GM19468 (cell line): Measurements from ENCODE around the gene HNF1B.
"Not testable (repeated sequence)": the region's sequence is repeated elsewhere in the genome, so short reads cannot be mapped to it uniquely, and the experiment has no call there.

Source experiments
- ATAC-seq: cut with Tn5 transposase; IDR thresholded peaks from one replicate; pipeline ENCODE4 v1.9.1; 2021; ENCODE audit warnings: mild to moderate bottlenecking, moderate library complexity, moderate number of reproducible peaks; ENCODE audit not compliant: unreplicated experiment; ENCODE audit errors: extremely low read depth

The HNF1B gene

GRCh38 chr17:37710344-37710886, 34.4 kb downstream of the HNF1B start:
- no peak for ATAC-seq

- ATAC-seq, result no peak
These were observed 36.1 kb downstream of the HNF1B start for GRCh38 chr17:37708616-37709212.

DNA sequence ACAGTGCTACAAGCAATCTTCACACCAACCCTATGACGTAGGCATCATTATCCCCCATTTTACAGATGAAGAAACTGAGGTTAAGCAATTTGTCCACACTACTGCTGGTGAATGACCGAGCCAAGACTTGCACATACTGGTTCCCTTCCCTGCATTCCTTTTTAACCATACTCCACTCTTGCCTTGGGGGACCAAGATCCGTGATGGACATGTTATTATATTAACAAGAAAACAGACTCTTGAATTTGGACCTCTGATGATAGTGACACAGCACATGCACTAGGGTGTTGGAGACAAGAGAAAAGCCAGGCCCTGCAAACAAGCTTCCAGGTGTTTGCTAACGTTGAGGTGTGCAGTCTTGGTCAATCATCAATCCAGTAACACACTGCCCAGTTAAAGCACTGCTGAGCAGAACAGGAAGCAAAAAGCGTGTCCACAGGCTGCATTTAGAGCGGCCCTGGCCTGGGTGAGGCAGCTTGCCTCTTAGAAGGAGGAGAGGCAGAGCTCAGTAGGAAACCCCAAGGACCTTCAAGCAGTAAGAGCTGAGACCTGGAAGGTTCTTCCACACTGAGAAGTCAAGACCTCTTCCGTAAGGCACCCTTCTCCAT, 36.7 kb downstream of the HNF1B start:
- ATAC-seq, result no peak

DNA sequence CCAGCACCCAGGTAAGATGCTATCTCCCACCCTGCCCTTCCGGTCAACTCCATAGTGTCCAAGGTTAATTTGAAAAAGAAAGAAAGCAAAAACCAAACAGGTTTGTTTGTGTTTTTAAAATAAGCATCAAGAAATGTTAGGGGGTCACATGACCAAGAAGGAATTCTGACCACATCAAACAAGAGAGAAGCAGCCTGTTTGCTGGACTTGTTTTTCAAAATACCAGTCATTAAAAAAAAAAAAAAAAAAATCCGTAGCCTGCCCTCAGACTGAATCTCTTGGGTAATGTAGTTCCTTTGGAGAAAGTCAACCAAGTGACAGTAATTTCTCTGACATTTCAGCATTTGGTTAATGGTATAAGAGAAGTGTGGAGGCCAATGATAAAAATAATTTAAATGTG, 38.4 kb downstream of the HNF1B start:
- ATAC-seq, result no peak

DNA sequence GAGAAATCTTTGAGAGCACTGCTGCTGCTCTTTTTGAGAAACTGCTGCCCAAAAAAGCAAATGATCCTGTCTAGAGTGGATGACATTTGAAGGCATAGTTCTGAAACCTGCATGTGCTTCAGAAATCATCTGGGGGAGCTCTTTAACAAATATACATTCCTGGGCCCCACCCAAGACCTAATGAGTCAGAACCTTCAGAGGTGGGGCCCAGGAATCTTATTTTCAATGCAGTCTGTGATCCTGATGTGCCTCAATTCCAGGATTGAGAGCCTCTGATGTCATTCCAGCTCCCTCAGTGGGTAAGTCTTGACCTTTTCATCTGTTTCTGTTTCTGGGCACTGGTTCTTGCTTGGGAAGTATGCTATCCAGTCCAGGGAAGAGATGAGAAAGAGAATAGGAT, 42.3 kb downstream of the HNF1B start:
- no peak for ATAC-seq

GRCh38 chr17:37701496-37701898, 43.4 kb downstream of the HNF1B start:
- ATAC-seq, result no peak

DNA sequence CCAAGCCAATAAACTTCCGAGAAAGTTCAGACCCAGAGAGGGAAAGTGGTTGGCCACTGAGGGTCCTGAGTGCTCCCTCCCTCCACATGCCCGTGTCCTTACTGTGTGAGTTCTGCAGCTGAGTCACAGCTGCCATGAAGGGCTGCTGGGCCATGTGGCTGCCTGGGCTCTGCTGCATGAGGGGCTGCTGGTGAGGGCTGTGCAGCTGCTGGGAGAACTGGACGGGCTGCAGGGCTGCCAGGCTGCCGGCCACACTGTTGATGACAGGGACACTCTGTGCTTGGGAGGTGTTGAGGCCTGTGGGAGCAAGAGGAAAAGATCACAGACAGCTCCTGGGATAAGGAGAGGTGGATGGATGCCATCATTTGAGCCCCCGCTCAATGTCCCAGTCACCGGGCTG, 44.0 kb downstream of the HNF1B start:
- ATAC-seq, result no peak

GRCh38 chr17:37699285-37699973, 45.4 kb downstream of the HNF1B start:
- ATAC-seq, result no peak

- ATAC-seq, result no peak
These were observed 46.0 kb downstream of the HNF1B start for GRCh38 chr17:37698911-37699255.

DNA sequence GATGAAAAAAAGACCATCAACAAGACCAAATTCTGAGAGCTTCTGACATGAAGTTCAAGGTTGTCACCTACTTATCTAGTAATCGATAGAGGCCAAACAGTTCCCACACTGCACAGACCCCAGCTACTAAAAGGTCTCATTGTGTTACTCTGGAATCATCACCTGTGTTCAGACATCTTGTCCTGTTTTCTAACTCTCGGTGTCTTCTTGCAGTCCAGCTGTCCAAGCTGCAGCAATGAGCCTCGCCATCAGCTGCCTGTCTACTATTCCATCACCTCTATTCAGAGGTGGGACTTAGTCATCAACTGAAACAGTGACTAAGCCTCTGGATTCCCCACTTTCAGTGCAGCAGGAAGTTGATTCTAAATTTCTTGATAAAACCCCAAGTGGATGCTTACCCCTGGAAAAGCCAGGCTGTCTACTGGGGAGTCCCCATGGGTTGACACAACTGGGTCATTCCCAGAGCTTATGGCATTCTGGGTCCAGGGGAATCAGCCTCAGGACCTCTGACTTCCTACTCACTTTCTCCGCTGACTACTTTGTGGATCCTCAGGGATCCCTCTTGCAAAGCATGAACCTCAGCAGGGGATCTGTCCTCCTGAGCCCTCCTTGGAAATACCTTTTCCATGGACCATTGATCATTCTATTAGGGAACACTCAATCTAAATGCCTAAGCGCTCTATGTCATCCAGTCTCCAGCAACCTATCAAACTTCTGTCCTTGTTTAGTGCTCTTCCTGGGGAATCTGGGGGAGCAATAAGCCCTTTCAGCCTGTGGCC, 46.5 kb downstream of the HNF1B start:
- ATAC-seq, result no peak

DNA sequence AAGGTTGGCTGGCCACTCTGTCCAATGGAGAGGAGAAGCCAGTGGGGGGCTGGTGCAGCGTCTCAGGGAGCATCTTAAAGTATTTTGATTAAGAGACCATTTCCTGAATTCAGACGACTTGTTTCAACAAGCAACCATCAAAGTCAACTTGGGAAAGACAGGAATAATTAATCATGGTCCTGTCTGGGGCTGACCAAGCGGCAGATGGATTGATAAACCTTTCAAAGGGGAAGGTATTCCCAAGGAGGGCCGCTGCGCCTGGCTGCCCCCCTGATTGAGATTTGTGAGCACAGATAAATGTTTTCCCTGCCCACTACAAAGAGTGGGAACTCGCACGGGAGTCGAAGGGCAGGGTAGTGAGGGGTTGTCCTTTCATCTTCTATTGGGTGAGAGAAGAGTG, 47.5 kb downstream of the HNF1B start:
- ATAC-seq, result no peak

DNA sequence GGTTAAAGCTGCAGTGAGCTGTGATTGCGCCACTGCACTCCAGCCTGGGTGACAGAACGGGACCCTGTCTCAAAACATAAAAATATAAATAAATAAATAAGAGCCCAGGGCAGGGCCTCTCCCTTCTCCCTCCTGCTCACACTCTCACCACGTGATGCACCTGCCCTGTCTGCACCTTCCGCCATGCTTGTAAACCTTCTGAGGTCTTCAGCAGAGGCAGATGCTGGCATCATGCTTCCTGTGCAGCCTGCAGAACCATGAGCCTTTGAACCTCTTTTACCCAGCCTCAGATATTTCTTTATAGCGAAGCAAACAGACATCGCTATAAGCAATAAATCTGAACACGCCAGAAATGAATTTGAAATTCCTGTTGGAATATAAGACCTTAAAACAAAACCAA, 48.5 kb downstream of the HNF1B start:
- no peak for ATAC-seq

DNA sequence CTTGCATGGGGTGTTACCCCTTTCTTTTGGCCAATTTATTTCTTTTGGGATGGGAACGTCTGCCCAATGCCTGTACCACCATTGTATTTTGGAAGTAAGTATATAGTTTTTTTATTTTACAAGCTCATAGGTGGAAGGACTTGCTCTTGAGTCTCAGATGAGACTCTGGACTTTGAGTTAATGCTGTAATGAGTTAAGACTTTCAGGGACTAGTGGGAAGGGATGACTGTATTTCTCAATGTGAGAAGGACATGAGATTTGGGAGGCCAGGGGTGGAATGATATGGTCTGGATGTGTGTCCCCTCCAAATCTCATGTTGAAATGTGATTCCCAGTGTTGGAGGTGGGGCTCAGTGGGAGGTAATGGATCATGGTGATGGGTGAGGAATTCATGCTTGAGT, 49.1 kb downstream of the HNF1B start:
- ATAC-seq, result no peak

DNA sequence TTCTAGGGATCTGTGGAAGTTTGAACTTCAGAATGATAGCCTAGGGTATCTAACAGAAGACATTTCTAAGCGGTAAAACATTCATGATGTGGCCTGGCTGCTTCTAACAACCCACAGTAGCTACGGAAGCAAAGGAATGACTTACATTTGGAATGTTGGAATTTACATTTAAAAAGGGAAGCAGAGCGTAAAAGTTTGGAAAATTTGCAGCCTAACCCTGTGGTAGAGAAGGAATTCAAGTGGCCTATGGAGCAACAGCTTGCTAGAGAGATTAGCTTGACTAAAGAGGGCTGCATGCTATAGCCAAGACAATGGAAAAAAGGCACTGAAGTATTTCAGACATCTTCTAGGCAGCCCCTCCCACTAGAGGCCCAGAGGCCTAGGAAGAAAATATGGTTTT, 50.1 kb downstream of the HNF1B start:
- ATAC-seq, result no peak

DNA sequence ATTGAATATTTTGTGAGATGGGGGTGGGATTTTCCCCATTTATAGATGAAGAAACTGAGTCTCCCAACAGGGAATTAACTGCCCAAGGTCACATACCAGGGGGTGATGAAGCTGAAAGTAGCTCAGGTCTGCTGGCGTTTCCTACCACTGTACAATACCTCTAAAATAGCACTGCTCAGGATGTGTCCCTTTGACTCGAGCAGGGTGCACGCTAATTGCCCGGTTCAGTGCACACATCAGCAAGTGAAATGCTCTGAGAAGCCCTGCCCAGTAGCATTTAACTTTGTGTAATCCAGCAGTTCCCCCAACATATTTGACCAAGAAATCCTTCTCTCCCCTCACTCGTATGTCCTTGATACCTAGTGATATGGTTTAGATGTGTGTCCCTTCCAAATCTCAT, 51.5 kb downstream of the HNF1B start:
- ATAC-seq, result no peak

DNA sequence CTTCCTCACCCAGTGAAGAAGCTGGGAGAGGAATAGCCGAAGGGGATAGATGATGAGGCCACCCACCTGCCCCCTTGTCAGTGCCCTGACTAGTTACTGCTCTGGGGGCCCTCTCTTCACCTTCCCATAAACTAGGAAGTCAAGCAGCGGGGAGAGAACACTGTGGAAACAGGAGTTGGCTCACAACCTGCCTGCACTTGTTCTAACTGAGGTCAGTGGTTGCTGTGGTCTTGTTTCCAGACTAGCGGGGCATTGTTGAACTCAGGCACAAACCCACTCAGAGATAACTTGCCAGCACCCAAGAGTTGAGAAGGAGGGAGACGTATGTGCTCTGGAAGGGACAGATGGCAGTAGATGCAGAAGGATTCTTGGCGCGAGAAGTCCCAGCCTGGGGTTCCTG, 53.1 kb downstream of the HNF1B start:
- ATAC-seq, result no peak

DNA sequence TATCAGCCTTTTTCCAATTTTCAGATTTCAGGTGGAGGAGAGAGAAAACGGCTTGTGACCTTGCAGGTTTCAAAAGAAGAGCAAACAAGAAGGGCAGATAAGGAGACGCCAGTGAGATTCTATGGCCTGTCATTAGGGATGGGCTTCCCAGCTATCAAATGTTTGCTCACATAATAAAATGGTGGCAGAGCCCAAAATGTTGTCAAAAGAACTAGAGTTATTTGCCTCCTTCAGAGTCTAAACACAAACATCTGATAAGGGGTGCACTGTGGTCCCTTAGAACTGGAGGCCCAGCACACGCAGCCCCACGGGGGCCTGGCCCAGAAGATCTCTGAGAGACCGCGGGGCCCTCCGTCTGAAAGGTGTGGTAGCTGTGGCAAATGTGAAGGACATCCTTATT, 55.5 kb downstream of the HNF1B start:
- ATAC-seq, result no peak

- no peak for ATAC-seq
These were observed 61.3 kb downstream of the HNF1B start for GRCh38 chr17:37683454-37683984.

GRCh38 chr17:37682007-37682406, 62.9 kb downstream of the HNF1B start:
- no peak for ATAC-seq

GRCh38 chr17:37679995-37680394, 64.9 kb downstream of the HNF1B start:
- ATAC-seq, result not testable (repeated sequence)

DNA sequence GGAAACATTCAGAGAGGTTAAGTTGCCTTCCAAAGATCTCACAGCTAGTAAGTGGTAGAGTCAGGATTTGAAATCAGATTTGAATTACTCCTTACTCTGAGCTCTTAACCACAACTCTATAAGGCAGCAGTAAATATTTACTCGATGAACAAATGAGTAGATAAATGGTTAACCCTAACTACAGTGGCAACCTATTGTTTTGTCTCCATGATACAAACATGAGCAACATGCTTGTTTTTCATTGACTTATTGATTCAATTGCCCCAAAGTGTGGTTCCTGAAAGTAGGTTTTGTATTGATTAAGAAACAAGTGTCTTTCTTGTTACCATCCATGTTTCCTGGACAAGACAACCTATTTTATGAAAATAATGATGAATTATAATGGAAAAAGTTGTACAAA, 66.8 kb downstream of the HNF1B start:
- ATAC-seq, result no peak
